Memory B cell (primary cell): ENCODE measurements around the gene SLC9A5.

Experiments
- ATAC-seq: fragments of 150-1000 bp; cut with Tn5 transposase; 2 replicates; pipeline ENCODE4 v1.10.0; 2021; ENCODE audit warnings: low read depth, mild to moderate bottlenecking, moderate library complexity
- DNase-seq, 2 donors: peaks; one replicate each; pipeline ENCODE4 v3.0.0; 2022; ENCODE audit warnings: low spot score in 2 of 2
- H3K27ac Mint-ChIP-seq: one replicate; pipeline ENCODE4 v1.8.0; 2022; ENCODE audit warnings: mild to moderate bottlenecking, moderate library complexity, mixed read lengths
- H3K27me3 Mint-ChIP-seq: one replicate; pipeline ENCODE4 v1.8.0; 2022; ENCODE audit warnings: mixed read lengths
- H3K36me3 Mint-ChIP-seq: one replicate; pipeline ENCODE4 v1.8.0; 2022; ENCODE audit warnings: mild to moderate bottlenecking, mixed read lengths
- H3K4me1 Mint-ChIP-seq: one replicate; pipeline ENCODE4 v1.8.0; 2022; ENCODE audit warnings: mixed read lengths
- H3K4me3 Mint-ChIP-seq: one replicate; pipeline ENCODE4 v1.8.0; 2022; ENCODE audit warnings: mild to moderate bottlenecking, moderate library complexity, mixed read lengths
- H3K9me3 Mint-ChIP-seq: one replicate; pipeline ENCODE4 v1.8.0; 2022; ENCODE audit warnings: mixed read lengths

The SLC9A5 gene

GRCh38 chr16:67240506-67240905 is 8.3 kb upstream of the SLC9A5 start:
- Mint-ChIP-seq H3K4me1 (peaks cover 23% of the 10 kb centered on the region), H3K27ac (no peak overlapping the region), H3K27me3 (no peaks in the 10 kb centered on the region), H3K36me3 (peaks cover 19% of the 10 kb centered on the region), H3K4me3 (no peak overlapping the region), H3K9me3 (peaks cover 2% of the 10 kb centered on the region)
- DNase-seq (no peak), ATAC-seq (no peak)

GRCh38 chr16:67241008-67241900 is 7.5 kb upstream of the SLC9A5 start:
- Mint-ChIP-seq H3K4me1 (peaks cover 19% of the 10 kb centered on the region), H3K9me3 (no peaks in the 10 kb centered on the region), H3K27ac (no peak overlapping the region), H3K27me3 (no peaks in the 10 kb centered on the region), H3K4me3 (no peak overlapping the region), H3K36me3 (peaks cover 16% of the 10 kb centered on the region)
- DNase-seq (no peak), ATAC-seq (no peak)

- Mint-ChIP-seq H3K27me3 (no peaks in the 10 kb centered on the region), H3K36me3 (peaks cover 12% of the 10 kb centered on the region), H3K4me1 (peaks cover 18% of the 10 kb centered on the region), H3K9me3 (no peaks in the 10 kb centered on the region), H3K4me3 (no peak overlapping the region), H3K27ac (no peak overlapping the region)
- ATAC-seq (no peak), DNase-seq (no peak)
These were observed 6.5 kb upstream of the SLC9A5 start for GRCh38 chr16:67242138-67242730.

GRCh38 chr16:67243481-67243880 is 5.3 kb upstream of the SLC9A5 start:
- Mint-ChIP-seq H3K4me1 (peaks cover 27% of the 10 kb centered on the region), H3K9me3 (no peaks in the 10 kb centered on the region)
- ATAC-seq = no peak

GRCh38 chr16:67244387-67245185 is 4.2 kb upstream of the SLC9A5 start:
- Mint-ChIP-seq H3K36me3 (no peaks in the 10 kb centered on the region), H3K27me3 (peaks cover 3% of the 10 kb centered on the region), H3K4me3 (peak overlapping the region; percentile 72), H3K4me1 (peaks cover 31% of the 10 kb centered on the region), H3K27ac (peak overlapping the region; percentile 53), H3K9me3 (no peaks in the 10 kb centered on the region)
- DNase-seq = peak; percentile 63 to 68
- peak; percentile 72 for ATAC-seq

More at GRCh38 chr16:67243481-67243880, 5.3 kb upstream of the SLC9A5 start:
- Mint-ChIP-seq H3K27ac (peak overlapping the region; percentile 53), H3K27me3 (no peaks in the 10 kb centered on the region), H3K36me3 (peaks cover 2% of the 10 kb centered on the region), H3K4me3 (no peak overlapping the region)
- DNase-seq = no peak

- peak overlapping the region; percentile 72 for H3K4me3 Mint-ChIP-seq
- ATAC-seq (no peak), DNase-seq (no peak)
- peak overlapping the region; percentile 53 for H3K27ac Mint-ChIP-seq
- H3K27me3 Mint-ChIP-seq = peaks cover 8% of the 10 kb centered on the region
- H3K9me3 Mint-ChIP-seq = no peaks in the 10 kb centered on the region
- H3K36me3 Mint-ChIP-seq = no peaks in the 10 kb centered on the region
- H3K4me1 Mint-ChIP-seq = peaks cover 34% of the 10 kb centered on the region
These were observed 3.6 kb upstream of the SLC9A5 start for GRCh38 chr16:67245186-67245585.

- Mint-ChIP-seq H3K4me3 (peak overlapping the region; percentile 81), H3K9me3 (no peaks in the 10 kb centered on the region), H3K27me3 (peaks cover 9% of the 10 kb centered on the region), H3K27ac (no peak overlapping the region), H3K4me1 (peaks cover 35% of the 10 kb centered on the region), H3K36me3 (no peaks in the 10 kb centered on the region)
- DNase-seq = no peak
- no peak for ATAC-seq
These were observed 3.1 kb upstream of the SLC9A5 start for GRCh38 chr16:67245674-67246080.

- Mint-ChIP-seq H3K36me3 (no peaks in the 10 kb centered on the region), H3K4me1 (peaks cover 35% of the 10 kb centered on the region), H3K9me3 (no peaks in the 10 kb centered on the region), H3K4me3 (peak overlapping the region; percentile 81), H3K27me3 (peaks cover 9% of the 10 kb centered on the region), H3K27ac (no peak overlapping the region)
- ATAC-seq (no peak), DNase-seq (peak; percentile 21 to 53)
These were observed 2.6 kb upstream of the SLC9A5 start for GRCh38 chr16:67246081-67246755.

GRCh38 chr16:67246756-67247191 is 2.0 kb upstream of the SLC9A5 start:
- ATAC-seq (peak; percentile 2), DNase-seq (peak in 1 of 2 donors; percentile 21)
- H3K27me3 Mint-ChIP-seq = peaks cover 11% of the 10 kb centered on the region
- H3K9me3 Mint-ChIP-seq = no peaks in the 10 kb centered on the region
- peak overlapping the region; percentile 81 for H3K4me3 Mint-ChIP-seq
- H3K4me1 Mint-ChIP-seq = peaks cover 35% of the 10 kb centered on the region
- peak overlapping the region; percentile 25 for H3K27ac Mint-ChIP-seq
- H3K36me3 Mint-ChIP-seq = no peaks in the 10 kb centered on the region

GRCh38 chr16:67247192-67248072 is 1.3 kb upstream of the SLC9A5 start, which contains the start of gene FHOD1:
Gene FHOD1, minus strand, starts transcription at chr16:67247481. Its CDS starts 71 bp downstream, at chr16:67247410.
- peak; percentile 73 for ATAC-seq
- Mint-ChIP-seq H3K27me3 (peaks cover 11% of the 10 kb centered on the region), H3K9me3 (no peaks in the 10 kb centered on the region), H3K36me3 (no peaks in the 10 kb centered on the region), H3K4me3 (peak within 1 kb of the TSS; percentile 81), H3K4me1 (peaks cover 35% of the 10 kb centered on the region), H3K27ac (peak within 1 kb of the TSS; percentile 68)
- peak; percentile 98 to 100 for DNase-seq

GRCh38 chr16:67248073-67248400 is 742 bp upstream of the SLC9A5 start:
- peak overlapping the region; percentile 68 for H3K27ac Mint-ChIP-seq
- no peaks in the 10 kb centered on the region for H3K9me3 Mint-ChIP-seq
- H3K4me1 Mint-ChIP-seq = peaks cover 33% of the 10 kb centered on the region
- ATAC-seq (no peak), DNase-seq (peak in 1 of 2 donors; percentile 40)
- peak overlapping the region; percentile 81 for H3K4me3 Mint-ChIP-seq
- H3K36me3 Mint-ChIP-seq = no peaks in the 10 kb centered on the region
- peaks cover 11% of the 10 kb centered on the region for H3K27me3 Mint-ChIP-seq

- H3K9me3 Mint-ChIP-seq = no peaks in the 10 kb centered on the region
- no peak for DNase-seq
- H3K27ac Mint-ChIP-seq = no peak overlapping the region
These were observed 632 bp downstream of the SLC9A5 start for GRCh38 chr16:67249178-67250044.

More at GRCh38 chr16:67249178-67250044, 632 bp downstream of the SLC9A5 start:
- Mint-ChIP-seq H3K4me3 (peak overlapping the region; percentile 78), H3K36me3 (no peaks in the 10 kb centered on the region), H3K27me3 (peaks cover 11% of the 10 kb centered on the region), H3K4me1 (peaks cover 28% of the 10 kb centered on the region)
- no peak for ATAC-seq
